ENCODE results near the gene HOPX.
A peak's percentile ranks its signal among the peaks of the same experiment; 100 is the strongest.
"Not testable (repeated sequence)": the region's sequence is repeated elsewhere in the genome, so short reads cannot be mapped to it uniquely, and the experiment has no call there.

HOPX gene

GRCh38 chr4:56681158-56681852 is at the start of gene HOPX:
HOPX (minus strand) TSS chr4:56681296; CDS start chr4:56657816, 23,480 bp downstream.
- DNase-seq: no peak

GRCh38 chr4:56730097-56730496 is 49.0 kb upstream of the HOPX start:
- no peak for DNase-seq

GRCh38 chr4:56728512-56728911 is 47.4 kb upstream of the HOPX start:
- peak; percentile 60 for DNase-seq

- DNase-seq: no peak
Observed at GRCh38 chr4:56727150-56727549, 46.1 kb upstream of the HOPX start.

GRCh38 chr4:56726593-56726992 is 45.5 kb upstream of the HOPX start:
- DNase-seq: not testable (repeated sequence)

- DNase-seq: no peak
Observed at GRCh38 chr4:56723659-56724230, 42.6 kb upstream of the HOPX start.

GRCh38 chr4:56723201-56723605 is 42.1 kb upstream of the HOPX start:
- DNase-seq: no peak

- DNase-seq: no peak
Observed at GRCh38 chr4:56708146-56708545, 27.1 kb upstream of the HOPX start.

- DNase-seq: no peak
Observed at GRCh38 chr4:56705966-56706365, 24.9 kb upstream of the HOPX start.

GRCh38 chr4:56705334-56705733 is 24.2 kb upstream of the HOPX start:
- DNase-seq: no peak

- DNase-seq: no peak
Observed at GRCh38 chr4:56704089-56704871, 23.2 kb upstream of the HOPX start.

- no peak for DNase-seq
Observed at GRCh38 chr4:56703378-56703777, 22.3 kb upstream of the HOPX start.

GRCh38 chr4:56701644-56702043 is 20.5 kb upstream of the HOPX start:
- DNase-seq: no peak

GRCh38 chr4:56701161-56701480 is 20.0 kb upstream of the HOPX start:
- no peak for DNase-seq

- DNase-seq: peak; percentile 37
Observed at GRCh38 chr4:56699537-56700105, 18.5 kb upstream of the HOPX start.

GRCh38 chr4:56698329-56698728 is 17.2 kb upstream of the HOPX start:
- DNase-seq: no peak

GRCh38 chr4:56696056-56696455 is 15.0 kb upstream of the HOPX start:
- no peak for DNase-seq

GRCh38 chr4:56693476-56693875 is 12.4 kb upstream of the HOPX start:
- not testable (repeated sequence) for DNase-seq

- DNase-seq: no peak
Observed at GRCh38 chr4:56692576-56692975, 11.5 kb upstream of the HOPX start.

GRCh38 chr4:56691425-56691824 is 10.3 kb upstream of the HOPX start:
- no peak for DNase-seq

- no peak for DNase-seq
Observed at GRCh38 chr4:56690393-56690792, 9.3 kb upstream of the HOPX start.

GRCh38 chr4:56689201-56689969 is 8.3 kb upstream of the HOPX start:
- no peak for DNase-seq

- no peak for DNase-seq
Observed at GRCh38 chr4:56688094-56688647, 7.1 kb upstream of the HOPX start.

Measured in NCI-H2171 (cell line).